Body of pancreas (tissue), 4 donors: ENCODE measurements around the gene SPINDOC.

Source experiments
- POLR2A ChIP-seq, 3 donors: fragments of 450-650 bp; IDR thresholded peaks; one replicate each; pipeline ENCODE4 v1.6.1; 2016; ENCODE audit warnings: antibody characterized with exemption in 3 of 3, mild to moderate bottlenecking in 2 of 3
- TF ChIP-seq, protein P1 (sequence below), 7 experiments: fragments of 450-650 bp in 4 of 7; fragments of 200-600 bp in 3 of 7; sonication (generic) in 3 of 7; IDR thresholded peaks; one replicate each; pipeline ENCODE4 v1.5.1; 2016 to 2019; ENCODE audit warnings: antibody characterized with exemption in 7 of 7

- TF ChIP-seq POLR2A (IDR thresholded peaks at IDR 0.05), result peak in 1 of 3 donors; percentile 14
- TF ChIP-seq, protein P1, sequence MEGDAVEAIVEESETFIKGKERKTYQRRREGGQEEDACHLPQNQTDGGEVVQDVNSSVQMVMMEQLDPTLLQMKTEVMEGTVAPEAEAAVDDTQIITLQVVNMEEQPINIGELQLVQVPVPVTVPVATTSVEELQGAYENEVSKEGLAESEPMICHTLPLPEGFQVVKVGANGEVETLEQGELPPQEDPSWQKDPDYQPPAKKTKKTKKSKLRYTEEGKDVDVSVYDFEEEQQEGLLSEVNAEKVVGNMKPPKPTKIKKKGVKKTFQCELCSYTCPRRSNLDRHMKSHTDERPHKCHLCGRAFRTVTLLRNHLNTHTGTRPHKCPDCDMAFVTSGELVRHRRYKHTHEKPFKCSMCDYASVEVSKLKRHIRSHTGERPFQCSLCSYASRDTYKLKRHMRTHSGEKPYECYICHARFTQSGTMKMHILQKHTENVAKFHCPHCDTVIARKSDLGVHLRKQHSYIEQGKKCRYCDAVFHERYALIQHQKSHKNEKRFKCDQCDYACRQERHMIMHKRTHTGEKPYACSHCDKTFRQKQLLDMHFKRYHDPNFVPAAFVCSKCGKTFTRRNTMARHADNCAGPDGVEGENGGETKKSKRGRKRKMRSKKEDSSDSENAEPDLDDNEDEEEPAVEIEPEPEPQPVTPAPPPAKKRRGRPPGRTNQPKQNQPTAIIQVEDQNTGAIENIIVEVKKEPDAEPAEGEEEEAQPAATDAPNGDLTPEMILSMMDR (IDR thresholded peaks at IDR 0.05), result no peak
These were observed 26.5 kb downstream of the SPINDOC start for GRCh38 chr11:63839508-63840355.
